Stimulated activated CD8-positive, alpha-beta memory T cell treated with anti-CD3 and anti-CD28 coated beads, Interleukin-4, amount 100 ng/mL, for 4 hours (primary cell): ENCODE measurements around the gene ETV2.
"Not testable (repeated sequence)": the region's sequence is repeated elsewhere in the genome, so short reads cannot be mapped to it uniquely, and the experiment has no call there.

Source experiments
- DNase-seq, 2 donors: peaks; one replicate each; pipeline ENCODE4 v3.0.0-alpha.2; 2020; ENCODE audit warnings: low read depth in 2 of 2, low spot score in 1 of 2

Gene ETV2

DNA sequence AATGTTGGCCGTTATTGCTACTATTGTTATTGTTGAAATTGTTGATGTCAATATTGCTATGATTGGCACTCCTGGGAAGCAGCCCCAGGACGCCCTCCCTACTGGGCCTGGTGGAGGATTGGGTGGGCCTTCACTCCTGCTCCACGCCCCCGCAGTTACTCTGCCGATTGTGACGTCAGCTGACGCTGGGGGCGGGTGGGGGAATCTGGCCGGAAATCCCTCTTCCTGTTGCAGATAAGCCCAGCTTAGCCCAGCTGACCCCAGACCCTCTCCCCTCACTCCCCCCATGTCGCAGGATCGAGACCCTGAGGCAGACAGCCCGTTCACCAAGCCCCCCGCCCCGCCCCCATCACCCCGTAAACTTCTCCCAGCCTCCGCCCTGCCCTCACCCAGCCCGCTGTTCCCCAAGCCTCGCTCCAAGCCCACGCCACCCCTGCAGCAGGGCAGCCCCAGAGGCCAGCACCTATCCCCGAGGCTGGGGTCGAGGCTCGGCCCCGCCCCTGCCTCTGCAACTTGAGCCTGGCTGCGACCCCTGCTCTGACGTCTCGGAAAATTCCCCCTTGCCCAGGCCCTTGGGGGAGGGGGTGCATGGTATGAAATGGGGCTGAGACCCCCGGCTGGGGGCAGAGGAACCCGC, at the start of gene ETV2:
TSS of gene ETV2 (plus strand) at position 231 of the 637 bp plus-strand sequence. CDS start 716 bp downstream, outside the sequence.
- peak in 1 of 2 donors; percentile 56 for DNase-seq

DNA sequence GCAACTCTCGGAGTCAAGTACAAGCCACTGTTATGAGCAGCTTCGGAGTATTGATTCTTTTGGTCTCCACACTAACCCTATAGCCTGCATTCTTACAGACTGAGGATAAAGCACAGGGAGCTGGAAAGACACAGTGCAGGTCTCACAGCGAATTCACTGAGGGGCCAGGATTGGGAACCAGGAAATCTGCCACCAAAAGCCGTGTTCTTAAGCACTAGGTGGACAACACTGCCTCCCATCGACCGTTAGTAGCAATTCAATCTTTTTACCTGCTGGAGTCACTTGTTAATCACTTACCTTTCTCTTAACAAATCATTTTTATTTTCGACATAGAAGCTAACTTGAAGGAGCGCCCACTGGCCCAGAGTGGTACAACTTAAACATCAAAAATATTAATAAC, 49.3 kb upstream of the ETV2 start:
- no peak for DNase-seq

DNA sequence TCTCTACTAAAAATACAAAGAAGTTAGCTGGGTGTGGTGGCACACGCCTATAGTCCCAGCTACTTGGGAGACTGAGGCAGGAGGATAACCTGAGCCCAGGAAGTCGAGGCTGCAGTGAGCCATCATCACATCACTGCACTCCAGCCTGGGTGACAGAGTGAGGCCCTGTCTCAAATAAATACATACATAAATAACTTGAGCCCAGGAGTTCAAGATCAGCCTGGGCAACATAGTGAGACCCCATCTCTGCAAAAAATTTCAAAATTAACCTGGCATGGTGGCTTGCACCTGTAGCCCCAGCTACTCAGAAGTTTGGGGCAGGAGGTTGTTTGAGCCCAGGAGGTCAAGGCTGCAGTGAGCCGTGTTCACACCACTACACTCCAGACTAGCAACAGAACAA, 46.5 kb upstream of the ETV2 start:
- DNase-seq = not testable (repeated sequence)

DNA sequence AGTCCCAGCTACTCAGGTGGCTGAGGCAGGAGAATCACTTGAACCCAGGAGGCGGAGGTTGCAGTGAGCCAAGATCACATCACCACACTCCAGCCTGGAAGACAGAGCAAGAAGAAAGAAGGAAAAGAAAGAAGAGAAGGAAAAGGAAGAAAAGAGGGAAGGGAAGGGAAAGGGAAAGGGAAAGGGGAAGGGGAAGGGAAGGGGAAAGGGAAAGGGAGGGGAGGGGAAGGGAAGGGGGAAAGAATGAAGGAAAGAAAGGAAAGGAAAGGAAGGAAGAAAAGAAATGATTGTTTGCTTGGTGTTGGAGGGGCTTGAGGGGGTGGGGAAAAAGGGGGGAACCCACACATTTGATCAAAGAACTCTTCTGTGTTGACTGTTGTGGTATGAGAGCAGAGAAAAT, 45.6 kb upstream of the ETV2 start:
- DNase-seq = no peak

GRCh38 chr19:35596366-35596999, 45.1 kb upstream of the ETV2 start:
- DNase-seq = no peak

DNA sequence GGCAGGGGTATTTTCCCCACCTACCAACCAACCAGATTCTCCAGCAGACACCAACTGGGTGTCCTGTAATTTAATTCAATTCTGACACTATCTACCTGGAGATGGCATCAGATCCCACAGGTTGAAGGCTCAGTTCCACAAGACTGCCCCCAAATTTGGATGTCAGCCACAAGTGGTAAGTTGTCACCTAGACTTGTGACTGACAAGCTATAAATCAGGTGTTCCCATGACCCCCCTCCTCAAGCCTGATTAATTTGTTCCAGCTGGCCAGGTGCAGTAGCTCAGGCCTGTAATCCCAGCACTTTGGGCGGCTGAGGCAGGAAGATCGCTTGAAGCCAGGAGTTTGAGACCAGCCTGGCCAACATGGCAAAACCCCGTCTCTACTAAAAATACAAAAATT, 39.6 kb upstream of the ETV2 start:
- DNase-seq = no peak

GRCh38 chr19:35604436-35604835, 37.1 kb upstream of the ETV2 start:
- DNase-seq = not testable (repeated sequence)

DNA sequence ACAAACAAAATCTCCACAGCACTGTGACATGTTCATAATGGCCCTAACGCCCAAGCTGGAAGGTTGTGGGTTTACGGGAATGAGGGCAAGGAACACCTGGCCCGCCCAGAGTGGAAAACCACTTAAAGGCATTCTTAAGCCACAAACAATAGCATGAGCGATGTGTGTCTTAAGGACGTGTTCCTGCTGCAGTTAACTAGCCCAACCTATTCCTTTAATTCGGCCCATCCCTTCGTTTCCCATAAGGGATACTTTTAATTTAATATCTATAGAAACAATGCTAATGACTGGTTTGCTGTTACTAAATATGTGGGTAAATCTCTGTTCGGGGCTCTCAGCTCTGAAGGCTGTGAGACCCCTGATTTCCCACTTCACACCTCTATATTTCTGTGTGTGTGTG, 34.4 kb upstream of the ETV2 start:
- DNase-seq = not testable (repeated sequence)

- no peak for DNase-seq
Observed at GRCh38 chr19:35607661-35608060, 33.9 kb upstream of the ETV2 start.

DNA sequence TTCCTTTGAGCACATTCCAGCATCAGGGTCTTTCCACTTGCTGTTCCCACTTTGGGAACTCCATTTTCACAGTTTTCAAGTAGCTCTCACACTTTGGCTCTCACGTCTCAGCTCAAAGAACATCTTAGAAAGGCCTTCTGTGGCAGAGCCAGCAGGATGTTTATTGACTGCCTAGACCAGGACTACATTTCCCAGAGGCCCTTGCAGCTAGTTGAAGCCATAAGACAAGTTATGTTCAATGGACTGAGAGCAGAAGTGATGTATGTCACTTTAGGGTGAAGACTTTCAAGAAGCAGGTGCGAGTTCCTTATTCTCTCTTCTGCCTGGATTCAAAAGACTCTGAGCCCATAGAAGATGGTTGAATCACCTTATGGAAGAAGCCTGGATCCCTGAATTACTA, 33.3 kb upstream of the ETV2 start:
- DNase-seq = no peak

GRCh38 chr19:35609851-35610353, 31.6 kb upstream of the ETV2 start:
- no peak for DNase-seq

GRCh38 chr19:35612224-35612558, 29.4 kb upstream of the ETV2 start:
- DNase-seq = no peak

GRCh38 chr19:35612559-35613321, 28.8 kb upstream of the ETV2 start, which contains the start of gene HAUS5:
Gene HAUS5 (plus strand): TSS chr19:35612735. CDS start chr19:35612795, 60 bp downstream.
- DNase-seq = peak; percentile 87 to 94

DNA sequence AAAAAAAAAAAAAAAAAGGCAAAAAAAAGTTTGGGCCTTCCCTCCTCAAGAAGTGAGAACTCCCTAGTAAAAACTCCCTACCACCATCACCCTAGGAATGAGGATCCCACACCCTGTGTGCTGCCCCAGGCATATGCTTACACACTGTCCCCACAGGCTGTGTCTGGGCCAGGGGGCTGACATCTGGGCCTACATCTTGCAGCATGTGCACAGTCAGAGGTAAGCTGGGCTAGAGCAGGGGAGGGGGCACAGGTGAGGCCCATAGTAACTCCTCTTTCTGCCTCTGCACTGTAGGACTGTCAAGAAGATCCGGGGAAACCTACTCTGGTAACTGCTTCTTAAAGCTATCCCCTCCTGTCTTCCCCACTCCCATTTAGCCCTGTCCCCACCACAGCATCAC, 28.0 kb upstream of the ETV2 start:
- DNase-seq = no peak

DNA sequence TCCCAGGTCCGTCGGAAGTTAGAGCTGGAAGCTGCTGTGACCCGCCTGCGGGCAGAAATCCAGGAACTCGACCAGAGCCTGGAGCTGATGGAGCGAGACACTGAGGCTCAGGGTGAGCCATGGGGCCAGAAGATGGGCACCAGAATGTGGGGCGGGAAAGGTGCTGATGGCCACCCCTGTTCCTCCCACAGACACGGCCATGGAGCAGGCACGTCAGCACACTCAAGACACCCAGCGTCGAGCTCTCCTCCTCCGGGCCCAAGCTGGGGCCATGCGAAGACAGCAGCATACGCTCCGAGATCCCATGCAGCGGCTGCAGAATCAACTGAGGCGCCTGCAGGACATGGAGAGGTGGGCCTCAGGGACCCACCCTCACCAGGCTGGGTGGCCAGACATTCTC, 26.5 kb upstream of the ETV2 start:
- no peak for DNase-seq

GRCh38 chr19:35618857-35619256, 22.7 kb upstream of the ETV2 start:
- no peak for DNase-seq

GRCh38 chr19:35619290-35619923, 22.1 kb upstream of the ETV2 start:
- no peak for DNase-seq

- DNase-seq = no peak
Observed at GRCh38 chr19:35620001-35620400, 21.5 kb upstream of the ETV2 start.

DNA sequence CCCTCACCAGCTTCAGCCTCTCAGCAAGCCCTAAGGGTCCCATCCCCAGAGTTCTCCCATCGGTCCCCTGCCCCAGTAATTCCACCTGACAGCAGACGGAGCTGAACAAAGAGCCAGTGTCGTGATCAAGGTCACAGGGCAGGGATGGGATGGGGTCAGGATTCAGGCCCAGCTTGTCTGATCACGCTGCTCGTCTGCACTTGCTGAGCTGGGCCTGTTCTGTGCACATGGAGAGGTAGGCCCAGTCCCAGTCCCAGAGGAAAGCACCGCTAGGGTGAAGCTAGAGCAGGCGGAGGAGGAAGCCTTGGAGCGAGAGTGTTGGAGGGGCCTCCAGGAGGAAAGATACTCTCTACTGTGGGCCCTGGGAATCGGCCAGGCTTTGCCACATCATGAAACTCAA, 19.8 kb upstream of the ETV2 start:
- no peak for DNase-seq

- no peak for DNase-seq
Observed at GRCh38 chr19:35622750-35623149, 18.8 kb upstream of the ETV2 start.

DNA sequence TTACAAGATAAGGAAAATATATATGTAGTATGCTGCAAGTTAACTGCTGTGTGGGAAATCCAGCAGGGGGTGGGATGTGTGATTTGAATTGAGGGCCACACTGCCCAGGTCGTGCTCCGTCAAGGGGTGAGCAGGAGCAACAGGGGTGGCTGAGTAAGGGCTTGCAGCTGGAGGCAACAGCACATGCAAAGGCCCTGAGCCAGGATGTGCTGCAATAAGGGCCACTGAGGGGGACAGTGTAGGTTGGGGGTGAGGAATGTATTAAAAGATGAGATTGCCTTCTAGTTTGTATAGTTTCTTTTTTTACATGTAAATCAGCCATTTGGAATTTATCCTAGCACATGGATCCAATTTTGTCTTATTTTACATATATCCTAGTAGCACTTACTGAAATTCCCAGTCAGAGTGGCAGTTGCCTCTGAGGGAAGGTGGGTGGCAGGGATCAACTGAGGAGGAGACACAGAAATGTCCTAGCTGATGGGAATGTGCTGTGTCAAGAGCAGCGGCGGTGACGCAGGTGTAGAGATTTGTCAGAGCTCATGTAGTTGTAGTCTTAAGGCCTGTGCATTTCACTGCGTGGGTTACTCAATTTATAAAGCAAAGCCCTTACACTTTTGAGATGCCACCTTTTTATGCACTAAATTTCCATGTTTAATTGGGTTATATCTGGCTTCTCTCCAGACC, 18.1 kb upstream of the ETV2 start:
- DNase-seq = no peak
